Right lobe of liver (tissue), 4 donors: ENCODE measurements around the gene CDH13.

Experiments
- POLR2A ChIP-seq: fragments of 450-650 bp; IDR thresholded peaks from one replicate; pipeline ENCODE4 v1.6.1; 2017; ENCODE audit warnings: antibody characterized with exemption, mild to moderate bottlenecking
- TF ChIP-seq, protein P1 (sequence below), 4 donors: fragments of 200-600 bp in 3 of 4; fragments of 450-650 bp in 1 of 4; IDR thresholded peaks; one replicate each; pipeline versions ENCODE4 v1.5.1 to v1.8.0; 2016 to 2022; ENCODE audit warnings: antibody characterized with exemption in 4 of 4, mild to moderate bottlenecking in 2 of 4
- donor health status: DM: no; HTN: no; CAD: no.
- donor health status: DM: no; HTN: no; CAD: no.
- donor health status: DM: no; HTN: yes; CAD: no.

DNA sequence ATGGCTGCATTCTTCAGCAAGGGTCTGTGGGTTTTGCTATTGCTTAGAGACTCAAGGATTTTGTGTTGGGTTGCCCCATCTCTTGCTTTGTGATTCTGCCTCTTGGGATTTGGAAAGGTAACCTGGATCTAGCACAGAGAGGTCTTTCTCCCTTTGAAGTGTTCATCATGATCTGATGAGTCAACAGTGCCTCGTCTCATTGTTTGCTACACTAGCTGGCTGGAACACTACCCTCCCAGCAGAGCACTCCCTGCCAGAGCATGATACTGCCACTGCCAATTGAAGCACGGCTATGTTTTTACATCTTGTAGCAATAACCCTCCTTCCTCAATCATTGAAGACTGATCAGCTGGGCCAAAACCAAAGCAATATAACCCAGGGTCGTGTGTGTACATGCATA is 361.0 kb downstream of the CDH13 start:
- TF ChIP-seq, protein P1, sequence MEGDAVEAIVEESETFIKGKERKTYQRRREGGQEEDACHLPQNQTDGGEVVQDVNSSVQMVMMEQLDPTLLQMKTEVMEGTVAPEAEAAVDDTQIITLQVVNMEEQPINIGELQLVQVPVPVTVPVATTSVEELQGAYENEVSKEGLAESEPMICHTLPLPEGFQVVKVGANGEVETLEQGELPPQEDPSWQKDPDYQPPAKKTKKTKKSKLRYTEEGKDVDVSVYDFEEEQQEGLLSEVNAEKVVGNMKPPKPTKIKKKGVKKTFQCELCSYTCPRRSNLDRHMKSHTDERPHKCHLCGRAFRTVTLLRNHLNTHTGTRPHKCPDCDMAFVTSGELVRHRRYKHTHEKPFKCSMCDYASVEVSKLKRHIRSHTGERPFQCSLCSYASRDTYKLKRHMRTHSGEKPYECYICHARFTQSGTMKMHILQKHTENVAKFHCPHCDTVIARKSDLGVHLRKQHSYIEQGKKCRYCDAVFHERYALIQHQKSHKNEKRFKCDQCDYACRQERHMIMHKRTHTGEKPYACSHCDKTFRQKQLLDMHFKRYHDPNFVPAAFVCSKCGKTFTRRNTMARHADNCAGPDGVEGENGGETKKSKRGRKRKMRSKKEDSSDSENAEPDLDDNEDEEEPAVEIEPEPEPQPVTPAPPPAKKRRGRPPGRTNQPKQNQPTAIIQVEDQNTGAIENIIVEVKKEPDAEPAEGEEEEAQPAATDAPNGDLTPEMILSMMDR (IDR thresholded peaks at IDR 0.05) = no peak
- TF ChIP-seq POLR2A = no peak
